Mesodermal cell (in vitro differentiated cells): ENCODE data around the gene REEP1.

ENCODE experiments used
- H3K27ac ChIP-seq: 2 replicates; pipeline ENCODE4 v1.7.0; 2013; ENCODE audit warnings: mild to moderate bottlenecking, low read depth, low read length, moderate library complexity; ENCODE audit not compliant: severe bottlenecking
- H3K36me3 ChIP-seq: 2 replicates; pipeline ENCODE4 v1.7.1; 2013; ENCODE audit warnings: mild to moderate bottlenecking, low read length, moderate library complexity; ENCODE audit not compliant: control insufficient read depth, insufficient read depth
- H3K4me1 ChIP-seq: one replicate; pipeline ENCODE4 v1.7.1; 2013; ENCODE audit warnings: mild to moderate bottlenecking, low read length; ENCODE audit not compliant: insufficient read depth, control insufficient read depth, poor library complexity, severe bottlenecking
- H3K4me3 ChIP-seq: 2 replicates; pipeline ENCODE4 v1.7.0; 2013; ENCODE audit warnings: low read length, control low read depth, mild to moderate bottlenecking; ENCODE audit not compliant: insufficient read depth, poor library complexity, severe bottlenecking; ENCODE audit errors: extremely low read depth
- H3K9me3 ChIP-seq: 2 replicates; pipeline ENCODE4 v1.7.1; 2013; ENCODE audit warnings: mild to moderate bottlenecking, low read length, moderate library complexity; ENCODE audit not compliant: control insufficient read depth
- WGBS, 2 experiments: methylation state at CpG; one replicate each; pipeline ENCODE4 v1.1.5; 2013; ENCODE audit warnings: missing lambda C conversion rate in 2 of 2; ENCODE audit not compliant: insufficient coverage in 2 of 2; 5-methylcytosine and 5-hydroxymethylcytosine counted together

REEP1 gene

GRCh38 chr2:86195055-86195807 is 142.2 kb downstream of the REEP1 start, which contains the start of gene IMMT:
IMMT (minus strand) TSS chr2:86195462; CDS start chr2:86195382, 80 bp downstream.
- H3K27ac ChIP-seq, result peak within 1 kb of the TSS; percentile 99
- WGBS, 2 experiments, result 0% methylated on average over 58 to 74 of the region's 74 CpGs

DNA sequence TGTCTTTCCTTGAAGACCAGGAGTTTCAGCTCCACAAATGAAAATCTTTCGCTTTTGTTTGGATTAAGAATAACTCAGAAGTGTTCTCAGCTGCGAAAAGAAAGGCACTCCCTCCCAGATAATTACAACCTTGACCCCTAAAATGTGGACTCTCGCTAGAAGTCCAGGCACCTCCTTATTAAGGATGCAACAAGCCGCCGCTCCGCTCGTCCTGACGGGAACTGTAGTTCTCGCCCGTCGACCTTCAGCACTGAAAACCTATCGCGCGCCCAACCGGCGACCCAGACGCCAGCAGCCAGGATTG is 142.7 kb downstream of the REEP1 start:
- WGBS, 2 experiments, result 0% methylated on average over 11 to 15 of the region's 17 CpGs
- Histone ChIP-seq H3K27ac (peak overlapping the region; percentile 99), H3K4me3 (peak overlapping the region; percentile 93), H3K36me3 (peaks cover 44% of the 10 kb centered on the region), H3K9me3 (no peaks in the 10 kb centered on the region), H3K4me1 (peaks cover 12% of the 10 kb centered on the region)

More at GRCh38 chr2:86195055-86195807, 142.2 kb downstream of the REEP1 start, which contains the start of gene IMMT:
- Histone ChIP-seq H3K9me3 (no peaks in the 10 kb centered on the region), H3K4me3 (peak within 1 kb of the TSS; percentile 93), H3K36me3 (peaks cover 39% of the 10 kb centered on the region), H3K4me1 (peaks cover 12% of the 10 kb centered on the region)

- Histone ChIP-seq H3K9me3 (no peaks in the 10 kb centered on the region), H3K36me3 (peaks cover 45% of the 10 kb centered on the region), H3K27ac (peak overlapping the region; percentile 99), H3K4me1 (peaks cover 12% of the 10 kb centered on the region), H3K4me3 (peak overlapping the region; percentile 93)
- WGBS, 2 experiments, result 88 to 89% methylated on average over 6 of the region's 7 CpGs
Measured at GRCh38 chr2:86193901-86194567, 143.4 kb downstream of the REEP1 start.

DNA sequence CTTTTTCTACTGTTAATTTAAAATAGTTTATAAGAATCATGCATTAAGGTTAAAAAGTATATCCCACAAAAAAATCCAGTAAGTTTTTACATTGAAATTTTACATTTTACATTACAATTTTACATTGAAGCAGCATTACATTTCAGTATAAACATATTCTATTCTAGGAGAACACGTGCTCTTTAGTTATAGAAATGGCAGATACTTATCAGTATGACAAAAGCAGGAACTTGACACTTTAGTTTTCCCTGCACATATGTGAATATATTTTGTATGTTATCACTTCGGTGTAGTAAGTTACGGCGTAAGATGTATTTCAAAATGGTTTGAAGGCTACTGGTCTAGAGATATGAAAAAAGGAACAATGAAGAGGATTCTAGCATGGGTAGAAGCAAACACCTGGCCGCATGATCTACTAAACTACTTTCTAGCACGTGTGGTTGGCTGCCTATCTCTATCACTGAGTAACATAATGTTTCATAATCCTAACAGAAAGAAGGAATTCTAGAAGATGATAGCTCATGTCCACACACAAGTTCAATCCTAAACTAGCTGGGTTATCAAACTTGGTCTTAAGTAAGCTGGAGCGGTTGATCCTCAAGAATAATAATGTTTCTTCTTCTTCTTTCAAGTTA is 147.5 kb downstream of the REEP1 start:
- Histone ChIP-seq H3K9me3 (no peaks in the 10 kb centered on the region), H3K27ac (no peak overlapping the region), H3K4me1 (peaks cover 22% of the 10 kb centered on the region), H3K4me3 (no peak overlapping the region), H3K36me3 (peaks cover 60% of the 10 kb centered on the region)
- WGBS, 2 experiments, result 94 to 100% methylated on average over 2 to 3 of the region's 7 CpGs

DNA sequence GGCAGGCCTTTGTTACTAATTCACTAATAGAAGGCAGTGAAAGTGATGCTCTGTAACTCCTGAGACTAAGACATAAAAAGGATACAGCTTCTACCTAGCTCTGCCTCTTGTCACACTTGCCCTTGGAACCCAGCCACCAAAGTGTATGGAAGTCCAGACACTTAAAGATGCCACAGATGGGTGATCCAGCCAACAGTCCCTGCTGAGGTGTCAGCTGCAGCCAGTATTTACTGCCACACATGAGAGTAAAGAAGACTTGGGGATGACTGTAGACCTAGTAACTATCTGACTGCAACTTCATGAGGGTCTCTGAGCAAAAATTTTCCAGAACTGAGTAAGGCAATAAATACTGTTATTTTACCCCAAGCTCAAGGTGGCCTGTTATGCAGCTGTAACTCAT is 151.0 kb downstream of the REEP1 start:
- Histone ChIP-seq H3K36me3 (peaks cover 33% of the 10 kb centered on the region), H3K4me3 (no peak overlapping the region)

GRCh38 chr2:86185517-86186212 is 151.8 kb downstream of the REEP1 start:
- Histone ChIP-seq H3K27ac (peak overlapping the region; percentile 42), H3K36me3 (peaks cover 31% of the 10 kb centered on the region), H3K4me3 (no peak overlapping the region), H3K4me1 (peaks cover 15% of the 10 kb centered on the region), H3K9me3 (no peaks in the 10 kb centered on the region)
- 100% methylated on average over 1 of the region's 1 CpG for WGBS, 2 experiments

More for the DNA sequence above, 151.0 kb downstream of the REEP1 start:
- Histone ChIP-seq H3K27ac (no peak overlapping the region), H3K9me3 (no peaks in the 10 kb centered on the region), H3K4me1 (peaks cover 15% of the 10 kb centered on the region)

DNA sequence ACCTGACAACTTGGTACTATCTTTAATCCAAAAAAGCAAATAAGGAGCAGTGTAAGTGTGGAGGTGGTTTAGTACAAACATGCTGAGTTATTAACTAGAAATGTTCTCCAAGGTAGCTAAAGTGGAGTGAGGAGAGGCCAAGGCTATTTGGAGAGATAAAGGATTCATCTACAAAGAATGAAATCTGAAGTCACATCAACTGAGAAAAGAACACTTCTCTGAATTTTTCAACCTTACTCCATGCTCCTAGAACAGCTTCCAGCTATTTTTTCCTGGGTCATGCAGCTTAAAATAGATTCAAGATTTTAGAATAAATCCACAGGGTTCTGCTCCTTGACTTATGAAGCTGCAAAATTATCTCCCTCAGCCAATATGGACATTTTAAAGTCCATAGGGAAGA is 160.8 kb downstream of the REEP1 start:
- H3K4me1 ChIP-seq, result no peaks in the 10 kb centered on the region
- H3K27ac ChIP-seq, result no peak overlapping the region
- no peak overlapping the region for H3K4me3 ChIP-seq
- peaks cover 71% of the 10 kb centered on the region for H3K36me3 ChIP-seq
- no peaks in the 10 kb centered on the region for H3K9me3 ChIP-seq

GRCh38 chr2:86175828-86176227 is 161.6 kb downstream of the REEP1 start:
- Histone ChIP-seq H3K9me3 (no peaks in the 10 kb centered on the region), H3K4me3 (no peak overlapping the region), H3K27ac (no peak overlapping the region), H3K4me1 (no peaks in the 10 kb centered on the region), H3K36me3 (peaks cover 75% of the 10 kb centered on the region)
- WGBS, 2 experiments, result 100% methylated on average over 1 of the region's 1 CpG

GRCh38 chr2:86174445-86174844 is 163.0 kb downstream of the REEP1 start:
- H3K4me3 ChIP-seq, result no peak overlapping the region
- 100% methylated on average over 2 of the region's 2 CpGs; no CpG with 5 or more reads in 1 of the 2 experiments for WGBS, 2 experiments
- H3K36me3 ChIP-seq, result peaks cover 76% of the 10 kb centered on the region
- no peak overlapping the region for H3K27ac ChIP-seq
- no peaks in the 10 kb centered on the region for H3K9me3 ChIP-seq
- no peaks in the 10 kb centered on the region for H3K4me1 ChIP-seq

DNA sequence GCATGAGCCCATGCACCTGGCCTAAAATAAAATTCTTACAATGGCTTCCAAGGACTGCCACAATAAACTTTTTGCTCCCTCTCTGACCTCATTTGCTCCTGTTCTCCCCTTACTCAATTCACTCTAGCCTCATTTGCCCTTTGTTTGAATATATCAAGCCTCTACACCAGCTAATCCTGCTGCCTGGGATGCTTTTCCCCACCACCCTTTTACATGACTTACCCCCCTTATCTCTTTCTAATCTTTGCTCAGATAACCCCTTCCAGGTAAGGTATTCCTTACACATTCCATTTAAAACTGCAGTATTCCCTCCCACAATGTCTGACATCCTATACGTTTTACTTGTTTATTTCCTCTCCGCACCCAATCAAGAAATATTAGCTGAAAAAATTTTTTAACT is 164.8 kb downstream of the REEP1 start:
- no peak overlapping the region for H3K27ac ChIP-seq
- no peak overlapping the region for H3K4me3 ChIP-seq
- WGBS, 2 experiments, result 80 to 100% methylated on average over 1 of the region's 2 CpGs
- H3K36me3 ChIP-seq, result peaks cover 75% of the 10 kb centered on the region
- no peaks in the 10 kb centered on the region for H3K9me3 ChIP-seq
- no peaks in the 10 kb centered on the region for H3K4me1 ChIP-seq
